GM21423 (cell line): ENCODE results near the gene CPM.

Source experiments
- ATAC-seq: cut with Tn5 transposase; IDR thresholded peaks from one replicate; pipeline ENCODE4 v1.9.1; 2021; ENCODE audit warnings: mild to moderate bottlenecking, moderate library complexity; ENCODE audit not compliant: unreplicated experiment

The CPM gene

DNA sequence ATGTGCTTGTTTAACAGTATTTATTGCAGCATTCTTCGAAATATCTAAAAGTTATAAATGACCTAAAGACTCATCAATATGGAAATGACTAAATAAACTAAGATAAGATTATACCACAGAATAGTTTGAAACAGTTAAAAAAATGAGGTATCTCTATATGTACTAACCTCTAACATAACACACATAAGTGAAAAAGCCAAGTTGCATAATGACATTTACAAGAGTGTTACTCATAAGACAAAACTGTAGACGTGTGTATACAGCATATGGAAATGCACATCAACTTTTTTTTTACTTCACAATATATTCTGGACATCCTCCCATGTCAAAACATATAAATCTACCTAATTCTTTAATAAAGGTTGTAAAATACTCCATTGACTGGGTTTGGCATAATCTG lies 22.8 kb downstream of the CPM start:
- ATAC-seq = no peak

GRCh38 chr12:68908076-68908475 lies 24.9 kb downstream of the CPM start:
- no peak for ATAC-seq

GRCh38 chr12:68905733-68906132 lies 27.2 kb downstream of the CPM start:
- no peak for ATAC-seq

GRCh38 chr12:68904351-68904962 lies 28.5 kb downstream of the CPM start:
- ATAC-seq = no peak

DNA sequence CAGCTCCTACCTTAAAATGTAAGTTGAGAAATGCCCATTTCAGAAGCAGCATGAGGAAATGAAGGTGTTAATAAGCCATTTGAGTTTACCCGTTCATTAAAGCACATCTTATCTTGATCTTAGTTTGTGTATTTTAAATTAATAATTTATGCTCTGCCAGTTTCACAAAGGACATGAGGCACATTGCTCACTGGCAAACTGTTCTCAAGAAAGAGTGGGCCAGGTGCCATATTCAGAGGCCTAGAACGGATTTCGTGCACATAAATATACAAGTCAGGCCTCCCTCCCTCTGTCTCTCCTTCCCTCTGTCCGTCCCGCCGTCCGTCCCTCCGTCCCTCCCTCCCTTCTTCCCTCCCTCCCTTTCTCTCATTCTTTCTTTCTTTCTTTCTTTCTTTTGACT lies 29.5 kb downstream of the CPM start:
- ATAC-seq = no peak

- no peak for ATAC-seq
These were observed 31.4 kb downstream of the CPM start for GRCh38 chr12:68901551-68901950.

DNA sequence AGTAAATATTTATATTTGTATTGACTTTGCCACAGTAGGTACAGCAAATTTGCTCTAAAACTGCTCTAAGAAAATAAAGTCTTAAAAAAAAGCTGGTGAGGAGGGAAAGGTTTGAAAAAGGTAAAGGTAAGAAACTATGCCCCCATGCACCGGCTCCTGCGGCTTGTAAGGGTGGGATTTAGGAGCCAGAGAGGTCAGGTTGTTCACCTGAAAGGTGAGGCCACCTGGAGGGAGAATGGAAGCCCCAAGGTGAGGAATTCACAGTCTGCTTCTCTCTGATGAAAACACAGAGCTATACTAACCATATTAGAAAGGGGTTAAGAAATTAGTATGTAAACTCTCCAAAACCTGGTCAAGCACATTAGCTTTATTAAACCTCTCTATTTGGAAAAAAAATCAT lies 31.8 kb downstream of the CPM start:
- ATAC-seq = no peak

DNA sequence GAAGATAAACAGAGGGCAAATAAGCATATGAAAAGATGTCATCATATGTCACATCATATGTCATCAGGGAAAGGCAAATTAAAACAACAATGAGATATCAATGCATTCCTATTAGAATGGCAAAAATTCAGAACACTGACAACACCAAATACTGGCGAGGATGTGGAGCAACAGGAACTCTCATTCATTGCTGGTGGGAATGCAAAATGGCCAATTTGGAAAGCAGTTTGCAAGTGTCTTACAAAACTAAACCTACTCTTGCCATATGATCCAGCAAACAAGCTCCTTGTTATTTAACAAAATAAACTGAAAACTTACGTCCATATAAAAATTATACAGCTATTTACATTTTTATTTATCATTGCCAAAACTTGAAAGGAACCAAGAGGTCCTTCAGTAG lies 32.7 kb downstream of the CPM start:
- ATAC-seq = no peak

- no peak for ATAC-seq
These were observed 33.7 kb downstream of the CPM start for GRCh38 chr12:68899251-68899771.

GRCh38 chr12:68896881-68897540 lies 36.0 kb downstream of the CPM start:
- ATAC-seq = no peak

GRCh38 chr12:68894276-68894855 lies 38.6 kb downstream of the CPM start:
- no peak for ATAC-seq

GRCh38 chr12:68893741-68894140 lies 39.2 kb downstream of the CPM start:
- no peak for ATAC-seq

DNA sequence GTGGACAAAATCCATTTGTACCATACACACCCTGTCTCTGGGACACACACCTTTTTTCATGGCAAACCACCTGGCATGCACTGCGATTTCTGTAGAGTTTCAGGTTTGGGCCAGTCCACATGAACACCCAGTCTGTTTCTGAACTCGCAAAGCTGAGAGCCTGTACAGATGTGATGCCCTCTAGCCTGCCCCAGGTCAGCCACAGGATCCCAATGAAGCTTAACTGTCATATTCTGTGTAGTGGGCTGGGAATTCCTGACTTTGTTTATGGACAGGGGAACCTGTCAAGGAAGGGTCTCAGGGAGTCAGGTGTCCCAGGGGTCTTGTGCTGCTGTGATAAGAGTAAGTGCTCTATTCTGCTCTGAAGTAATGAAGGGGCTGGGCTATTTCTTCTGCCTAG lies 39.8 kb downstream of the CPM start:
- ATAC-seq = no peak

GRCh38 chr12:68891141-68891540 lies 41.8 kb downstream of the CPM start:
- no peak for ATAC-seq

DNA sequence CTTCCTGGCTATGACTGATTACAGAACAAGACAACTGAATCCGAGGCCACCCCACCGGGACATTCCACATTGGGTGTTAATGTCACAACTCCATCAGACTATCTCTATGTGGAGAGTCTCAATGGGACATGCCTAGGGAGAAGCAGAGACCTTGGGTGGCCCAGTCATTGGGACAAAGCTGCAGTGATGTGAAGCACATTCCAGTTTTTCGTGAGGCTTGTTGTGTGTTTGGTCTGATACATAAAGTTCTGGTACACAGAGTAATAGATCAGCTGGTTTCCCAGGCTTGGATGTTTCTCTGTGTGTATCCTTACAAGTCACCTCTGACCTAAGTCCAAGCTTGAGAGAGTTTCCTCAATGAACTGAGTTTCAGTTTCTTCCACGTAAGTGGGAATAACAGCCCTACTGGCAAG lies 42.3 kb downstream of the CPM start:
- no peak for ATAC-seq

DNA sequence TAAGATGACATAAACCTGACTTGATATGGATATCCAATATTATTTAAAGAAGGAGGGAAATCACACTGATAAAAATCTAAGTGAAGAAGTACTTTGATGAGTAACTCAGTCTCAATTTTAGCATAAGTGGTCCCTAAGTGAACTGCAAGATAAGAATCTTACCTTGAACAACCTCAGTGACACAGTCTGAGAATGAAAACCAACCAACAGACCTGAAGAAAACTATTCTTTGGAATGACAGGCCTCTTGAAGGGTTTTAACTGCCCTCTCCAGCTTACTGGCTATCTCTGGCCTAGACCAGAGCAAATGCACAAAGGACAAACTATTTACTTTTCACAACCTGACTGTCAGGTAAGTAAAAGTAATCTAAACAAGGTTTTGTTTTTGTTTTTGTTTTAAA lies 44.7 kb downstream of the CPM start:
- ATAC-seq = no peak

DNA sequence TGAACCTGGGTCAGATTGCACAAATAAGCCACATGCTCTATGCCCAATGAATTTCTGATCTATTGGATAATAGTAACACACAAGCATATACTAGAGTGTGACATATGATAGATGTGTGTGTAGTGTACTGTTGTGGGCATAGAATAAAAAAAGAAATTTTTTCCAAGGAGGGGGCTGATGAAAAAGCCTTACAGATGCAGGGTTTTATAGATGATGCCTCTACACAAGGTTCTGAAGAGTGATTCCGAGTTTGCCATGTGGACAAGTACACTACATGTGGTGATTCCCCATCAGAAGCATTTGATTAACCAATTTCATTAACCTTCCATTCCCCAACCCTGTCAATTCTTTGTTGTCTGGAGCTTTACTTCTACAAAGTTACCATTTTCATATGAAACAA lies 45.3 kb downstream of the CPM start:
- ATAC-seq = no peak

- ATAC-seq = no peak
These were observed 46.1 kb downstream of the CPM start for GRCh38 chr12:68886636-68887572.

GRCh38 chr12:68885381-68885780 lies 47.6 kb downstream of the CPM start:
- no peak for ATAC-seq

GRCh38 chr12:68884251-68884650 lies 48.7 kb downstream of the CPM start:
- ATAC-seq = no peak

DNA sequence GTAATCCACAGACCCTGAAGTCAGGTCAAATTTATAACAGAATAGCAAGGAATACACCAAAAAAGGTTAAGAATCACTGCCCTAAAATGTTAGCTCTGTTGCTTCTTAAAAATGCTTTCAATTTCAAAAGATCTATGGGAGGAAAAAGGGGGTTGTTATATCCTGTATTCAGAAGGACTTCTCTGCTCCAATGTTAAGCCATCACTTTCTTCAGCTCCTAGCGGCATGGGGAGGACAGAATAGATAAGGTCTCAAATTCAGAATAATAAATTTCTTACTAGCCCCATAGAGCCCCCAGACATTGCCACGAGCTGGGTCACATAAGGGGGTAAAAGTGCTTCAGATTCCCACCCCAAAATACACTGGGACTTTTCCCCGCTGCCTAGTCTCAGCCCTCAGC lies 49.8 kb downstream of the CPM start:
- ATAC-seq = no peak
